ENCODE measurements around the gene RGS12. TPM values are rescaled to one million over a fixed set of nuclear protein-coding genes. Genes with fewer than 3 reads are reported as not detected.

The RGS12 gene
- total RNA-seq, 3 donors from 2014 or later = 16.4 to 28.9 (median 16.8) TPM

DNA sequence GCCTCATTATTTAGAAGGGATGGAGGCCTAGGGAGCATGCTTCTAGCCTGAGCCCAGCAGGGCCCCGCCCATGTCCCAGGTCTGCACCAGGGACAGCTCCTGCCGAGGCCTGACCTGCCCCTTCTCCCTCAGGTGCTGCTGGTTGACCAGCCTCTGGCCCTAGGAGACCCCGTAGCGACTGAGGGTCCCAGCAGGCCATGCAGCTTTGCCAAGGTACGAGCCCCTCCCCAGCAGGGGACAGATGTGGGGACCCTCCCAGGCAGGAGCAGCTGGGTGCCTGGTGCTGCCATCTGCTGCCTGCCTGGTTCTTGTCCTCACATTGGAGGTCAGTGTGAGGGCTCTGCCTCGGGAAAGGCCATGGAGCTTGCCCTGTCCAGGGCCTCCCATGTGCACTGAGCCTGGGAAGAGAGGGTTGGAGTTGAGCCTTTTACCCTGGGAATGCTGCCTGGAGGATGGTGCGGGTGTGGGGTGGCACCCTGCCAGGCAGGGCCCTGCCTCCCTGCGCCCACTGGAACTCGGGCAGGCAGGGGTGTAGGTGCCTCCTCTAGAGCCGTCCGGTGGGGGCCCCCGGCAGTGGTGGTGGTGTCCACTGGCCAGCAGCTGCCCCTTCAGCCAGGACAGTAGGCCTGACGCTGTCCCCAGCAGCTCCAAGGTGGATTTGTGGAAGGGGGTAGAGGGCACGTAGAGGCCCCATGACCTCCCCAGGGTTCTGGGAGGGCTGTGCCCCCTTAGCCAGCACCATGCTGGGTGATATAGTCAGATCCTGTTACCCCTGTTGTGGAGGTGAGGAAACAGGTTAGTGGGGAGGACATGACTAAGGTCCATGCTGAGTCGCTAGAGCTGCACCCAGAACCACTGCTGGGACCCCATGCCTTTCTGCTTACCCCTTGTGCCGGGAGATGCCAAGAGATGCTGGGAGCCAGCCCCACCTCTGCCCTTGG lies 46.1 kb upstream of the RGS12 start:
- H3K36me3 ChIP-seq (ENCODE audit: low read depth) = no peaks in the 10 kb centered on the region
- intact Hi-C loops (cut with DNase I, micrococcal nuclease) = no loop called here
- no peaks in the 10 kb centered on the region for H3K4me1 ChIP-seq (ENCODE audit: low read depth)
- H3K9me3 ChIP-seq = no peaks in the 10 kb centered on the region
- TF ChIP-seq, protein P1, sequence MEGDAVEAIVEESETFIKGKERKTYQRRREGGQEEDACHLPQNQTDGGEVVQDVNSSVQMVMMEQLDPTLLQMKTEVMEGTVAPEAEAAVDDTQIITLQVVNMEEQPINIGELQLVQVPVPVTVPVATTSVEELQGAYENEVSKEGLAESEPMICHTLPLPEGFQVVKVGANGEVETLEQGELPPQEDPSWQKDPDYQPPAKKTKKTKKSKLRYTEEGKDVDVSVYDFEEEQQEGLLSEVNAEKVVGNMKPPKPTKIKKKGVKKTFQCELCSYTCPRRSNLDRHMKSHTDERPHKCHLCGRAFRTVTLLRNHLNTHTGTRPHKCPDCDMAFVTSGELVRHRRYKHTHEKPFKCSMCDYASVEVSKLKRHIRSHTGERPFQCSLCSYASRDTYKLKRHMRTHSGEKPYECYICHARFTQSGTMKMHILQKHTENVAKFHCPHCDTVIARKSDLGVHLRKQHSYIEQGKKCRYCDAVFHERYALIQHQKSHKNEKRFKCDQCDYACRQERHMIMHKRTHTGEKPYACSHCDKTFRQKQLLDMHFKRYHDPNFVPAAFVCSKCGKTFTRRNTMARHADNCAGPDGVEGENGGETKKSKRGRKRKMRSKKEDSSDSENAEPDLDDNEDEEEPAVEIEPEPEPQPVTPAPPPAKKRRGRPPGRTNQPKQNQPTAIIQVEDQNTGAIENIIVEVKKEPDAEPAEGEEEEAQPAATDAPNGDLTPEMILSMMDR (IDR thresholded peaks at IDR 0.05) = no peak
- ATAC-seq (peak; percentile 13), DNase-seq (no peak)
- H3K4me3 ChIP-seq = no peak overlapping the region

DNA sequence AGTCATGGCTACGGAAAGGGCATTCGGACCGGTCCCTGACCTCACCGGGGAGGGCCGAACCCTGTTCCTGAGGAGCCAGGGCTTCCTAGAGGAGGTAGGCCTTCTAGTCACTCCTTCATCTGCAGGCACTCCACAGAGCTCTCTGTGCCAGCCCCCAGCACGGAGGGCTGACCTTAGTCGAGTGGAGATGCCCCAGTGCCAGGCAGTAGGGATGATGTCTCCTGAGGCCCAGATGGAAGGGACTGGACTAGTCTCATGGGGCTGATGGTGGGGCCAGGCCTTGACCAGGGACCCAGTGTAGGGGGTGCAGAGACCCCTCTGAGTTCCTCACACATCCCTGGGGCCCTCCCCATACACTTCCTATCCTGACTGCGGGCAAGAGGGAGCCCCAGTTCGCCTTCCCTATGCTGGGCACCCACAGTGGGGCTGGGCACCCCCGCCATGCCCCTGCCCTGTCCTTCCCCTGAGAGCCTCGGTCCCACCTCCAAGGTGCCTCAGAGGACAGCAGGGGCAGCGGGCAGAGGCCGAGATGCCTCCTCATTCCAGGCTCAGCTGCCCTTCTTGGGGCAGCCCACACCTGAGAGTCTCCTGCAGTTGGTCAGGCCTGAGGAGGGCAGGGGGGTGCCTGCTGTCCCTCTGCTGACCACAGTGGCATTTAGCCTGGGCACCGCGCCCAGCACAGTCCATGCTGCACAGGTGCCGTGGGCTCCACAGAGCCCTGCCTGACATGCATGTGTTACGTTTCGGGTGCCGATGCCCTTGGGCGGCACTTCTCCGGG lies 45.2 kb upstream of the RGS12 start:
- ATAC-seq (no peak), DNase-seq (peak in 1 of 3 donors; percentile 38)
- Histone ChIP-seq H3K4me3 (no peak overlapping the region), H3K4me1 (ENCODE audit: low read depth) (no peaks in the 10 kb centered on the region), H3K36me3 (ENCODE audit: low read depth) (no peaks in the 10 kb centered on the region), H3K9me3 (no peaks in the 10 kb centered on the region)
- intact Hi-C loops (cut with DNase I, micrococcal nuclease) = no loop called here
- TF ChIP-seq, protein P1 (IDR thresholded peaks at IDR 0.05) = no peak

GRCh38 chr4:3248178-3248480 lies 44.7 kb upstream of the RGS12 start:
- ATAC-seq (no peak), DNase-seq (no peak)
- no peaks in the 10 kb centered on the region for H3K9me3 ChIP-seq
- no peak overlapping the region for H3K4me3 ChIP-seq
- intact Hi-C loops (cut with DNase I, micrococcal nuclease) = no loop called here
- H3K36me3 ChIP-seq (ENCODE audit: low read depth) = no peaks in the 10 kb centered on the region
- TF ChIP-seq, protein P1 (IDR thresholded peaks at IDR 0.05) = no peak
- H3K4me1 ChIP-seq (ENCODE audit: low read depth) = no peaks in the 10 kb centered on the region

GRCh38 chr4:3248811-3249661 lies 43.8 kb upstream of the RGS12 start, which contains the start of gene MSANTD1:
MSANTD1 (plus strand) TSS chr4:3249159; CDS start chr4:3249223, 64 bp downstream.
- Histone ChIP-seq H3K9me3 (no peaks in the 10 kb centered on the region), H3K36me3 (ENCODE audit: low read depth) (no peaks in the 10 kb centered on the region), H3K4me3 (no peak within 1 kb of the TSS), H3K4me1 (ENCODE audit: low read depth) (no peaks in the 10 kb centered on the region)
- no peak for ATAC-seq
- intact Hi-C loops (cut with DNase I, micrococcal nuclease) = no loop called here
- TF ChIP-seq, protein P1 (IDR thresholded peaks at IDR 0.05) = no peak
- peak in 1 of 3 donors; percentile 44 for DNase-seq

DNA sequence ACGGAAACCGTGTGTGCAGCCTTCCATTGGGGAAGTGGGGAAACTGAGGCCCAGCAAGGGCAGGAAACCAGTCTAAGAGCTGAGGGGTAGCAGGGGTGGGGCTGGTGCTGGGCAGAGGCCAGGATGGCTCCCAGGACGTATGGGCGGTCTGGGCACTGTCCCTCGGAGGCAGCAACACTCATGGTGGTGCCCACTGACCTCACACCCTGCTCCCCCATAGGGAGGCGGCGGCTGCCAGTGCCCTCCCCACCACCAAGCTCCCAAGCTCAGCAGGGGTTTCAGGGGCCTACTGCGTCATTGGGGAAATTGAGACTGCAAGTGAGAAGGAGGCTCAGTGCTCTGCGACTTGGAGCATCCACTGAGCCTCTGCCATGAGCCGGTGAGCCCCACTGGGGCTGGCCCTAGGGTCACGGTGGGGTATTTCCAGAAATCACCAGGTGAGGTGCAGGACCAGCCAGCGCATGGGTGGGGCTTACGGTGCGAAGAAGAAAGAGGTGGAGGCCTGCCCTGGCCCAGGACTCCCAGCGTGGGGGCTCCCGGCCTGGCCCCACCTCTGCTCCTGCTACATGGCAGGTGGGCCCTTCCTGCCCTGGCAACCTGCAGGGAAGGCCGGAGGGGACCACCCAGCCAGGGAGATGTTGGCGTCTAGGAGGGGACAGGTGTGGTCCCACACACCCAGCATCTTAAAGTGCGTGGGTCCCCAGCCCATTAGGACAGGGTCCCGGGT lies 42.9 kb upstream of the RGS12 start:
- ATAC-seq = no peak
- Histone ChIP-seq H3K9me3 (no peaks in the 10 kb centered on the region), H3K4me1 (ENCODE audit: low read depth) (no peaks in the 10 kb centered on the region), H3K4me3 (no peak overlapping the region), H3K36me3 (ENCODE audit: low read depth) (no peaks in the 10 kb centered on the region)
- TF ChIP-seq, protein P1 (IDR thresholded peaks at IDR 0.05) = no peak
- peak in 1 of 3 donors; percentile 17 for DNase-seq
- intact Hi-C loops (cut with DNase I, micrococcal nuclease) = no loop called here

Data from mucosa of descending colon (tissue), 3 donors.